ENCODE measurements around the gene MRPL1. TPM values are rescaled to one million over a fixed set of nuclear protein-coding genes. Genes with fewer than 3 reads are reported as not detected.
A peak's percentile ranks its signal among the peaks of the same experiment; 100 is the strongest.

MRPL1 gene
- total and polyA plus RNA-seq, 2 experiments from 2014 or later, result 21.5 to 21.7 TPM

DNA sequence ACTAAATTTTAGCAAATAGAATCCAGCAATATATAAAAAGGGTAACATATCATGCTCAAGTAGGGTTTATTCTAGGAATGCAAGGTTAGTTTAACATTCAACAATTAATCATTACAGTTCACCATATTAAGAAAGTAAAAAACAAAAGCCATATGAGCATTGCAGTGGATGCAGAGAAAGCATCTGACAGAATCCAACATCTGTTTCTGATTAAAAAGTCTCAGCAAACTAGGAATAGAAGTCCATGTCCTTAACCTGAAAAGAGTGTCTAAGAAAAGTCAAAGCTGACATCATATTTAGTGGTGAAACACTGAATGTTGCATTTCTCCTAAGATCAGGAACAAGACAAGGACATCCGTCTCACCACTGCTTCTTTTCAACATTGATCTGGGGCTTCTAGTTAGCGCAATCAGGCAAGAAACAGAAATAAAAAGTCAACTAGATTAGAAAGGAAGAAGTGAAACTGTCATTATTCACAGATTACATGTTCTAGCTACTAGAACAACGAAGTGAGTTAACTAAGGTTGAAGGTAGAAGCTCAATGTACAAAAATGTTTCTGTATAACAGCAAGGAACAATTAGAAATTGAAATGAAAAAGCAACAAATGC lies 49.3 kb downstream of the MRPL1 start:
- no peak overlapping the region for H2AFZ ChIP-seq
- peaks cover 10% of the 10 kb centered on the region; the same call in 1 of the 2 replicates for H3K36me3 ChIP-seq (ENCODE audit: low read depth)
- TF ChIP-seq EZH2 (IDR thresholded peaks at IDR 0.05; ENCODE audit: insufficient read depth, poor library complexity, severe bottlenecking), result no peak
- no peak for TF ChIP-seq EZH2phosphoT487 (IDR thresholded peaks at IDR 0.05; ENCODE audit: insufficient read depth, low read depth)
- no peaks in the 10 kb centered on the region for H4K20me1 ChIP-seq (ENCODE audit: insufficient read depth)
- no peak overlapping the region for H3K4me3 ChIP-seq
- peaks cover 21% of the 10 kb centered on the region for H3F3A ChIP-seq (ENCODE audit: insufficient read depth)
- H3K27me3 ChIP-seq (replicated peaks; ENCODE audit: insufficient read depth), result no peaks in the 10 kb centered on the region
- WGBS, 2 experiments (ENCODE audit: low coverage in 1 of 2, low lambda C conversion rate in 2 of 2, missing lambda C conversion rate in 2 of 2), result 98 to 100% methylated on average over 3 of the region's 3 CpGs
- no peak overlapping the region for H3K9ac ChIP-seq
- H3K4me1 ChIP-seq (ENCODE audit: insufficient read depth), result peaks cover 5% of the 10 kb centered on the region; the same call in 1 of the 2 replicates
- DNase-seq, result peak; percentile 17
- no peaks in the 10 kb centered on the region for H3K79me2 ChIP-seq (ENCODE audit: insufficient read depth)
- no peak overlapping the region for H3K27ac ChIP-seq
- H3K9me3 ChIP-seq (ENCODE audit: low read depth), result no peaks in the 10 kb centered on the region
- H3K9me2 ChIP-seq (ENCODE audit: insufficient read depth), result no peaks in the 10 kb centered on the region
- in situ Hi-C loops (cut with MboI), result no loop called here
- H3K4me2 ChIP-seq (ENCODE audit: unreplicated experiment), result no peak overlapping the region

GRCh38 chr4:77913348-77913747 lies 50.7 kb downstream of the MRPL1 start:
- Histone ChIP-seq H3K36me3 (ENCODE audit: low read depth) (peaks cover 10% of the 10 kb centered on the region; the same call in 1 of the 2 replicates), H3K9ac (no peak overlapping the region), H3K27me3 (replicated peaks; ENCODE audit: insufficient read depth) (no peaks in the 10 kb centered on the region), H4K20me1 (ENCODE audit: insufficient read depth) (no peaks in the 10 kb centered on the region), H3K9me2 (ENCODE audit: insufficient read depth) (no peaks in the 10 kb centered on the region), H3K79me2 (ENCODE audit: insufficient read depth) (no peaks in the 10 kb centered on the region), H2AFZ (no peak overlapping the region), H3K4me3 (no peak overlapping the region), H3K4me1 (ENCODE audit: insufficient read depth) (peaks cover 5% of the 10 kb centered on the region; the same call in 1 of the 2 replicates), H3K9me3 (ENCODE audit: low read depth) (no peaks in the 10 kb centered on the region), H3K27ac (no peak overlapping the region), H3K4me2 (ENCODE audit: unreplicated experiment) (no peak overlapping the region), H3F3A (ENCODE audit: insufficient read depth) (peaks cover 21% of the 10 kb centered on the region)
- in situ Hi-C loops (cut with MboI), result no loop called here
- no peak for TF ChIP-seq EZH2phosphoT487 (IDR thresholded peaks at IDR 0.05; ENCODE audit: insufficient read depth, low read depth)
- TF ChIP-seq EZH2 (IDR thresholded peaks at IDR 0.05; ENCODE audit: insufficient read depth, poor library complexity, severe bottlenecking), result no peak
- peak; percentile 47 for DNase-seq
- 59% methylated on average over 3 of the region's 3 CpGs for WGBS, 2 experiments (ENCODE audit: low coverage in 1 of 2, low lambda C conversion rate in 2 of 2, missing lambda C conversion rate in 2 of 2)

- Histone ChIP-seq H2AFZ (no peak overlapping the region), H3K27me3 (replicated peaks; ENCODE audit: insufficient read depth) (no peaks in the 10 kb centered on the region), H3K9ac (no peak overlapping the region), H3K9me3 (ENCODE audit: low read depth) (no peaks in the 10 kb centered on the region), H3K9me2 (ENCODE audit: insufficient read depth) (no peaks in the 10 kb centered on the region; the same call in 1 of the 2 replicates), H3K4me3 (no peak overlapping the region), H4K20me1 (ENCODE audit: insufficient read depth) (no peaks in the 10 kb centered on the region), H3K27ac (no peak overlapping the region), H3K4me2 (ENCODE audit: unreplicated experiment) (no peak overlapping the region), H3K79me2 (ENCODE audit: insufficient read depth) (no peaks in the 10 kb centered on the region), H3K36me3 (ENCODE audit: low read depth) (0 out of 2 replicates have a peak, but pooled peaks cover 2% of the 10 kb centered on the region), H3F3A (ENCODE audit: insufficient read depth) (peaks cover 26% of the 10 kb centered on the region), H3K4me1 (ENCODE audit: insufficient read depth) (peaks cover 18% of the 10 kb centered on the region)
- WGBS, 2 experiments (ENCODE audit: low coverage in 1 of 2, low lambda C conversion rate in 2 of 2, missing lambda C conversion rate in 2 of 2), result 81 to 82% methylated on average over 2 of the region's 2 CpGs
- TF ChIP-seq EZH2phosphoT487 (IDR thresholded peaks at IDR 0.05; ENCODE audit: insufficient read depth, low read depth), result no peak
- no peak for TF ChIP-seq EZH2 (IDR thresholded peaks at IDR 0.05; ENCODE audit: insufficient read depth, poor library complexity, severe bottlenecking)
- in situ Hi-C loops (cut with MboI), result no loop called here
- DNase-seq, result no peak
Measured at GRCh38 chr4:77917075-77917474, 54.4 kb downstream of the MRPL1 start.

DNA sequence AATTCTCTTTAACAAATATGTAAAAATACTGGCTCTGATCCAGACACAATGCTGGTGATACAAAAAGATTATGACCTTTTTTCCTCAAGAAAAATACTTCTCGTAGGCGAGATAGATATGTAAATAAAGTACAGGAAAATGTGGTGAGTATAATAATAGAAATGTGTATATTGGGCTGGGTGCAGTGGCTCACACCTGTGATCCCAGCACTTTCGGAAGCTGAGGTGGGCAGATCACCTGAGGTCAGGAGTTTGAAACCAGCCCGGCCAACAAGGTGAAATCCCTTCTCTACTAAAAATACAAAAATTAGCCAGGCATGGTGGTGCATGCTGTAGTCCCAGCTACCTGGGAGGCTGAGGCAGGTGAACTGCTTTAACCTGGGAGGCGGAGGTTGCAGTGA lies 55.0 kb downstream of the MRPL1 start:
- no peak for DNase-seq
- Histone ChIP-seq H2AFZ (no peak overlapping the region), H3F3A (ENCODE audit: insufficient read depth) (peaks cover 28% of the 10 kb centered on the region), H4K20me1 (ENCODE audit: insufficient read depth) (no peaks in the 10 kb centered on the region), H3K27ac (no peak overlapping the region), H3K79me2 (ENCODE audit: insufficient read depth) (no peaks in the 10 kb centered on the region), H3K36me3 (ENCODE audit: low read depth) (no peaks in the 10 kb centered on the region), H3K27me3 (replicated peaks; ENCODE audit: insufficient read depth) (no peaks in the 10 kb centered on the region), H3K4me2 (ENCODE audit: unreplicated experiment) (no peak overlapping the region), H3K4me1 (ENCODE audit: insufficient read depth) (peaks cover 23% of the 10 kb centered on the region), H3K9ac (no peak overlapping the region), H3K4me3 (no peak overlapping the region), H3K9me3 (ENCODE audit: low read depth) (no peaks in the 10 kb centered on the region), H3K9me2 (ENCODE audit: insufficient read depth) (no peaks in the 10 kb centered on the region; the same call in 1 of the 2 replicates)
- in situ Hi-C loops (cut with MboI), result no loop called here
- TF ChIP-seq EZH2 (IDR thresholded peaks at IDR 0.05; ENCODE audit: insufficient read depth, poor library complexity, severe bottlenecking) (no peak), EZH2phosphoT487 (IDR thresholded peaks at IDR 0.05; ENCODE audit: insufficient read depth, low read depth) (no peak)
- WGBS, 2 experiments (ENCODE audit: low coverage in 1 of 2, low lambda C conversion rate in 2 of 2, missing lambda C conversion rate in 2 of 2), result 92 to 100% methylated on average over 5 of the region's 5 CpGs
